Measurements from ENCODE around the gene MTPN. TPM values are rescaled to one million over a fixed set of nuclear protein-coding genes. Genes with fewer than 3 reads are reported as not detected.
A peak's percentile ranks its signal among the peaks of the same experiment; 100 is the strongest.

The MTPN gene
- total RNA-seq, 1 donor from 2014 or later: 170 TPM

GRCh38 chr7:135911099-135911498 is 66.1 kb downstream of the MTPN start:
- DNase-seq (ENCODE audit: low spot score): peak; percentile 79
- Mint-ChIP-seq H3K9me3 (no peaks in the 10 kb centered on the region), H3K36me3 (no peaks in the 10 kb centered on the region), H3K27me3 (ENCODE audit: insufficient read depth, low read depth) (no peaks in the 10 kb centered on the region), H3K4me3 (no peak overlapping the region), H3K4me1 (peaks cover 7% of the 10 kb centered on the region), H3K27ac (peak overlapping the region; percentile 15)
- Histone ChIP-seq H3K4me3 (no peak overlapping the region), H3K4me2 (peak overlapping the region; percentile 46), H3K36me3 (no peaks in the 10 kb centered on the region), H2AFZ (replicated peaks) (no peak overlapping the region), H3K79me2 (ENCODE audit: low read depth) (no peaks in the 10 kb centered on the region), H3K27me3 (no peaks in the 10 kb centered on the region), H4K20me1 (ENCODE audit: low read depth) (no peaks in the 10 kb centered on the region), H3K27ac (peak overlapping the region; percentile 74), H3K4me1 (peaks cover 12% of the 10 kb centered on the region), H3F3A (ENCODE audit: low read depth) (peaks cover 22% of the 10 kb centered on the region), H3K9ac (no peak overlapping the region), H3K9me3 (ENCODE audit: low read depth) (no peaks in the 10 kb centered on the region)
- TF ChIP-seq EZH2phosphoT487 (IDR thresholded peaks at IDR 0.05): no peak
- TF ChIP-seq EZH2 (IDR thresholded peaks at IDR 0.05): no peak
- TF ChIP-seq, protein P1, sequence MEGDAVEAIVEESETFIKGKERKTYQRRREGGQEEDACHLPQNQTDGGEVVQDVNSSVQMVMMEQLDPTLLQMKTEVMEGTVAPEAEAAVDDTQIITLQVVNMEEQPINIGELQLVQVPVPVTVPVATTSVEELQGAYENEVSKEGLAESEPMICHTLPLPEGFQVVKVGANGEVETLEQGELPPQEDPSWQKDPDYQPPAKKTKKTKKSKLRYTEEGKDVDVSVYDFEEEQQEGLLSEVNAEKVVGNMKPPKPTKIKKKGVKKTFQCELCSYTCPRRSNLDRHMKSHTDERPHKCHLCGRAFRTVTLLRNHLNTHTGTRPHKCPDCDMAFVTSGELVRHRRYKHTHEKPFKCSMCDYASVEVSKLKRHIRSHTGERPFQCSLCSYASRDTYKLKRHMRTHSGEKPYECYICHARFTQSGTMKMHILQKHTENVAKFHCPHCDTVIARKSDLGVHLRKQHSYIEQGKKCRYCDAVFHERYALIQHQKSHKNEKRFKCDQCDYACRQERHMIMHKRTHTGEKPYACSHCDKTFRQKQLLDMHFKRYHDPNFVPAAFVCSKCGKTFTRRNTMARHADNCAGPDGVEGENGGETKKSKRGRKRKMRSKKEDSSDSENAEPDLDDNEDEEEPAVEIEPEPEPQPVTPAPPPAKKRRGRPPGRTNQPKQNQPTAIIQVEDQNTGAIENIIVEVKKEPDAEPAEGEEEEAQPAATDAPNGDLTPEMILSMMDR (IDR thresholded peaks at IDR 0.05): no peak

GRCh38 chr7:135910393-135911036 is 66.6 kb downstream of the MTPN start:
- no peak overlapping the region for H3K4me3 Mint-ChIP-seq
- H4K20me1 ChIP-seq (ENCODE audit: low read depth): no peaks in the 10 kb centered on the region
- no peak overlapping the region for H3K27ac Mint-ChIP-seq
- H3K4me1 ChIP-seq: peaks cover 12% of the 10 kb centered on the region
- H3K79me2 ChIP-seq (ENCODE audit: low read depth): no peaks in the 10 kb centered on the region
- H3K4me2 ChIP-seq: peak overlapping the region; percentile 46
- H3K9me3 ChIP-seq (ENCODE audit: low read depth): no peaks in the 10 kb centered on the region
- peak overlapping the region; percentile 74 for H3K27ac ChIP-seq
- TF ChIP-seq EZH2phosphoT487 (IDR thresholded peaks at IDR 0.05) (no peak), EZH2 (IDR thresholded peaks at IDR 0.05) (no peak)
- TF ChIP-seq, protein P1 (IDR thresholded peaks at IDR 0.05): no peak
- peaks cover 11% of the 10 kb centered on the region for H3K4me1 Mint-ChIP-seq
- H3K36me3 Mint-ChIP-seq: no peaks in the 10 kb centered on the region
- no peaks in the 10 kb centered on the region for H3K9me3 Mint-ChIP-seq
- peaks cover 22% of the 10 kb centered on the region for H3F3A ChIP-seq (ENCODE audit: low read depth)
- DNase-seq (ENCODE audit: low spot score): no peak
- no peaks in the 10 kb centered on the region for H3K27me3 ChIP-seq
- H3K36me3 ChIP-seq: no peaks in the 10 kb centered on the region
- H3K4me3 ChIP-seq: no peak overlapping the region
- no peak overlapping the region for H2AFZ ChIP-seq (replicated peaks)
- H3K9ac ChIP-seq: no peak overlapping the region
- H3K27me3 Mint-ChIP-seq (ENCODE audit: insufficient read depth, low read depth): no peaks in the 10 kb centered on the region

DNA sequence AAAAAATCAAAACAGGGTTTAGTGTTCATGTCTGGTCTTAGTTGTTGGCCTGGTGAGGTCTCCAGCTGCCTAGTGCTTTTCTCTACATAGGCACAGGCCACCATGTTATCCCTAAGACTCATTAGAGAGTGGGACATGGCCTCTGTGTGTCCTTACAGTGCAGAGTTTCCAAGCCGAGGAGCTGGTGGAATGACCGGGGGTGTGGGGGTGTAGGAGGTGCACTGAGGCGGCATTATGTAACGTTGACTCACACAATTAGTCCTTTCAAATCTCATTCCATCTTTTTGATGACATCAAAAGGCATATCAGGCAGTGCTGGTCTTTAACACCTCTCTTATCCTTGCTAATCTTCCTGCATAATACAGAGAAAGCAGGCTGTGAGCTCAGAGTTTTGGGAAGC is 71.3 kb downstream of the MTPN start:
- H3K9ac ChIP-seq: no peak overlapping the region
- peaks cover 9% of the 10 kb centered on the region for H3F3A ChIP-seq (ENCODE audit: low read depth)
- H4K20me1 ChIP-seq (ENCODE audit: low read depth): no peaks in the 10 kb centered on the region
- H3K4me3 ChIP-seq: no peak overlapping the region
- no peaks in the 10 kb centered on the region for H3K27me3 ChIP-seq
- H2AFZ ChIP-seq (replicated peaks): no peak overlapping the region
- H3K27ac Mint-ChIP-seq: no peak overlapping the region
- H3K36me3 Mint-ChIP-seq: no peaks in the 10 kb centered on the region
- no peaks in the 10 kb centered on the region for H3K36me3 ChIP-seq
- no peaks in the 10 kb centered on the region for H3K79me2 ChIP-seq (ENCODE audit: low read depth)
- H3K9me3 ChIP-seq (ENCODE audit: low read depth): no peaks in the 10 kb centered on the region
- no peak overlapping the region for H3K27ac ChIP-seq
- H3K4me3 Mint-ChIP-seq: no peak overlapping the region
- peaks cover 4% of the 10 kb centered on the region for H3K4me1 Mint-ChIP-seq
- TF ChIP-seq EZH2 (IDR thresholded peaks at IDR 0.05) (no peak), EZH2phosphoT487 (IDR thresholded peaks at IDR 0.05) (no peak)
- peaks cover 20% of the 10 kb centered on the region for H3K4me1 ChIP-seq
- H3K4me2 ChIP-seq: no peak overlapping the region
- DNase-seq (ENCODE audit: low spot score): no peak
- no peaks in the 10 kb centered on the region for H3K9me3 Mint-ChIP-seq
- peaks cover 2% of the 10 kb centered on the region for H3K27me3 Mint-ChIP-seq (ENCODE audit: insufficient read depth, low read depth)

GRCh38 chr7:135905355-135905754 is 71.8 kb downstream of the MTPN start:
- Histone ChIP-seq H3K27me3 (no peaks in the 10 kb centered on the region), H3K79me2 (ENCODE audit: low read depth) (no peaks in the 10 kb centered on the region), H3K4me2 (no peak overlapping the region), H3K27ac (no peak overlapping the region), H2AFZ (replicated peaks) (no peak overlapping the region), H3K9me3 (ENCODE audit: low read depth) (no peaks in the 10 kb centered on the region), H3K4me3 (no peak overlapping the region), H4K20me1 (ENCODE audit: low read depth) (no peaks in the 10 kb centered on the region), H3F3A (ENCODE audit: low read depth) (peaks cover 4% of the 10 kb centered on the region), H3K9ac (no peak overlapping the region), H3K4me1 (peaks cover 15% of the 10 kb centered on the region), H3K36me3 (no peaks in the 10 kb centered on the region)
- no peak for DNase-seq (ENCODE audit: low spot score)
- H3K27ac Mint-ChIP-seq: no peak overlapping the region
- peaks cover 4% of the 10 kb centered on the region for H3K4me1 Mint-ChIP-seq
- H3K4me3 Mint-ChIP-seq: no peak overlapping the region
- H3K9me3 Mint-ChIP-seq: no peaks in the 10 kb centered on the region
- no peak for TF ChIP-seq EZH2 (IDR thresholded peaks at IDR 0.05)
- TF ChIP-seq EZH2phosphoT487 (IDR thresholded peaks at IDR 0.05): no peak
- TF ChIP-seq, protein P1 (IDR thresholded peaks at IDR 0.05): no peak
- no peaks in the 10 kb centered on the region for H3K36me3 Mint-ChIP-seq
- H3K27me3 Mint-ChIP-seq (ENCODE audit: insufficient read depth, low read depth): peaks cover 2% of the 10 kb centered on the region

All from neural progenitor cell (in vitro differentiated cells).